HEK293 (cell line): ENCODE results near the gene ASCL5.
A peak's percentile ranks its signal among the peaks of the same experiment; 100 is the strongest.

Experiments used
- BCL11A ChIP-seq: fragments of 450-650 bp; formaldehyde crosslinking; IDR thresholded peaks from 2 replicates; pipeline ENCODE4 v1.5.1; 2016; ENCODE audit warnings: low read depth, missing biosample characterization, missing genetic modification characterization
- GFI1B ChIP-seq: fragments of 450-650 bp; formaldehyde crosslinking; IDR thresholded peaks from 2 replicates; pipeline ENCODE4 v1.5.1; 2016; ENCODE audit warnings: missing biosample characterization, missing genetic modification characterization
- KLF7 ChIP-seq: fragments of 450-650 bp; formaldehyde crosslinking; IDR thresholded peaks from 2 replicates; pipeline ENCODE4 v1.5.1; 2016; ENCODE audit warnings: missing biosample characterization, missing genetic modification characterization, borderline replicate concordance
- MZF1 ChIP-seq: fragments of 450-650 bp; formaldehyde crosslinking; IDR thresholded peaks from 2 replicates; pipeline ENCODE4 v1.5.1; 2017; ENCODE audit warnings: missing biosample characterization, missing genetic modification characterization, borderline replicate concordance
- PRDM10 ChIP-seq: fragments of 450-650 bp; formaldehyde crosslinking; IDR thresholded peaks from 2 replicates; pipeline ENCODE4 v1.5.1; 2016; ENCODE audit warnings: missing biosample characterization, missing genetic modification characterization
- SALL2 ChIP-seq: fragments of 450-650 bp; formaldehyde crosslinking; IDR thresholded peaks from 2 replicates; pipeline ENCODE4 v1.5.0; 2017; ENCODE audit warnings: missing biosample characterization, mild to moderate bottlenecking, missing genetic modification characterization, borderline replicate concordance
- YY2 ChIP-seq: fragments of 450-650 bp; formaldehyde crosslinking; IDR thresholded peaks from 2 replicates; pipeline ENCODE4 v1.5.1; 2016; ENCODE audit warnings: missing biosample characterization, missing genetic modification characterization
- ZBTB1 ChIP-seq: fragments of 450-650 bp; formaldehyde crosslinking; IDR thresholded peaks from 2 replicates; pipeline ENCODE4 v1.5.1; 2016; ENCODE audit warnings: missing biosample characterization, missing genetic modification characterization
- ZBTB8A ChIP-seq: fragments of 450-650 bp; formaldehyde crosslinking; IDR thresholded peaks from 2 replicates; pipeline ENCODE4 v1.5.1; 2016; ENCODE audit warnings: missing biosample characterization, missing genetic modification characterization
- ZNF133 ChIP-seq: fragments of 450-650 bp; formaldehyde crosslinking; IDR thresholded peaks from 2 replicates; pipeline ENCODE4 v1.5.1; 2016; ENCODE audit warnings: missing biosample characterization, missing genetic modification characterization
- ZNF148 ChIP-seq: fragments of 450-650 bp; formaldehyde crosslinking; IDR thresholded peaks from 2 replicates; pipeline ENCODE4 v1.5.0; 2017; ENCODE audit warnings: missing biosample characterization, missing genetic modification characterization, borderline replicate concordance
- ZNF23 ChIP-seq: fragments of 450-650 bp; formaldehyde crosslinking; IDR thresholded peaks from 2 replicates; pipeline ENCODE4 v1.5.1; 2016; ENCODE audit warnings: missing biosample characterization, missing genetic modification characterization, borderline replicate concordance
- ZNF292 ChIP-seq: fragments of 450-650 bp; formaldehyde crosslinking; IDR thresholded peaks from 2 replicates; pipeline ENCODE4 v1.5.1; 2016; ENCODE audit warnings: low read depth, missing biosample characterization, missing genetic modification characterization, borderline replicate concordance
- ZNF335 ChIP-seq: fragments of 450-650 bp; formaldehyde crosslinking; conservative IDR thresholded peaks from 2 replicates; pipeline ENCODE4 v1.5.1; 2016; ENCODE audit warnings: missing biosample characterization, missing genetic modification characterization
- ZNF391 ChIP-seq: fragments of 450-650 bp; formaldehyde crosslinking; IDR thresholded peaks from 2 replicates; pipeline ENCODE4 v1.5.1; 2016; ENCODE audit warnings: low read depth, missing biosample characterization, missing genetic modification characterization, borderline replicate concordance
- ZNF394 ChIP-seq: fragments of 450-650 bp; formaldehyde crosslinking; IDR thresholded peaks from 2 replicates; pipeline ENCODE4 v1.5.1; 2016; ENCODE audit warnings: missing biosample characterization, missing genetic modification characterization, mild to moderate bottlenecking, moderate library complexity, borderline replicate concordance
- ZNF404 ChIP-seq: fragments of 450-650 bp; formaldehyde crosslinking; IDR thresholded peaks from 2 replicates; pipeline ENCODE4 v1.5.1; 2017; ENCODE audit warnings: missing biosample characterization, missing genetic modification characterization
- ZNF416 ChIP-seq: fragments of 450-650 bp; formaldehyde crosslinking; IDR thresholded peaks from 2 replicates; pipeline ENCODE4 v1.5.1; 2016; ENCODE audit warnings: missing biosample characterization, missing genetic modification characterization
- ZNF521 ChIP-seq: fragments of 450-650 bp; formaldehyde crosslinking; IDR thresholded peaks from 2 replicates; pipeline ENCODE4 v1.5.1; 2017; ENCODE audit warnings: missing biosample characterization, mild to moderate bottlenecking, missing genetic modification characterization
- ZNF530 ChIP-seq: fragments of 450-650 bp; formaldehyde crosslinking; IDR thresholded peaks from 2 replicates; pipeline ENCODE4 v1.5.1; 2016; ENCODE audit warnings: low read depth, missing biosample characterization, missing genetic modification characterization
- ZNF549 ChIP-seq: fragments of 450-650 bp; IDR thresholded peaks from 2 replicates; pipeline ENCODE4 v1.5.1; 2018; ENCODE audit warnings: missing biosample characterization, missing genetic modification characterization, mild to moderate bottlenecking, inconsistent platforms, moderate library complexity
- ZNF560 ChIP-seq: fragments of 450-650 bp; formaldehyde crosslinking; IDR thresholded peaks from 2 replicates; pipeline ENCODE4 v1.5.1; 2017; ENCODE audit warnings: missing biosample characterization, missing genetic modification characterization, borderline replicate concordance
- ZNF580 ChIP-seq: fragments of 450-650 bp; formaldehyde crosslinking; IDR thresholded peaks from 2 replicates; pipeline ENCODE4 v1.5.1; 2016; ENCODE audit warnings: missing biosample characterization, missing genetic modification characterization
- ZNF585B ChIP-seq: fragments of 450-650 bp; formaldehyde crosslinking; IDR thresholded peaks from 2 replicates; pipeline ENCODE4 v1.5.1; 2016; ENCODE audit warnings: missing biosample characterization, missing genetic modification characterization
- ZNF701 ChIP-seq: fragments of 450-650 bp; formaldehyde crosslinking; IDR thresholded peaks from 2 replicates; pipeline ENCODE4 v1.5.1; 2016; ENCODE audit warnings: missing biosample characterization, missing genetic modification characterization
- ZNF837 ChIP-seq: fragments of 450-650 bp; formaldehyde crosslinking; IDR thresholded peaks from 2 replicates; pipeline ENCODE4 v1.5.1; 2016; ENCODE audit warnings: missing biosample characterization, missing genetic modification characterization
- ZSCAN16 ChIP-seq: fragments of 450-650 bp; formaldehyde crosslinking; IDR thresholded peaks from 2 replicates; pipeline ENCODE4 v1.5.1; 2016; ENCODE audit warnings: missing biosample characterization, missing genetic modification characterization
- TF ChIP-seq, protein P1 (sequence below): fragments of 450-650 bp; formaldehyde crosslinking; IDR thresholded peaks from 2 replicates; pipeline ENCODE4 v1.5.1; 2016; ENCODE audit warnings: missing biosample characterization, missing genetic modification characterization
- TF ChIP-seq, protein P2 (sequence below): fragments of 450-650 bp; formaldehyde crosslinking; IDR thresholded peaks from 2 replicates; pipeline ENCODE4 v1.5.1; 2016; ENCODE audit warnings: missing biosample characterization, missing genetic modification characterization

The ASCL5 gene

GRCh38 chr1:201153474-201154388 lies 26.7 kb upstream of the ASCL5 start (continued):
- TF ChIP-seq ZBTB1 (tag by site-specific recombination) (no peak), MZF1 (tag by site-specific recombination) (no peak), ZNF23 (tag by site-specific recombination) (no peak), ZNF837 (tag by site-specific recombination) (no peak), GFI1B (tag by site-specific recombination) (no peak), ZNF521 (tag by site-specific recombination) (no peak), SALL2 (tag by site-specific recombination) (no peak), YY2 (no peak), ZNF148 (tag by site-specific recombination) (no peak), ZNF580 (tag by site-specific recombination) (no peak), ZNF394 (tag by site-specific recombination) (0 out of 2 replicates have a peak, but pooled peaks have one; percentile 15), PRDM10 (tag by site-specific recombination) (0 out of 2 replicates have a peak, but pooled peaks have one; percentile 9), ZNF133 (tag by site-specific recombination) (no peak), ZNF391 (tag by site-specific recombination) (no peak), ZNF292 (tag by site-specific recombination) (no peak), KLF7 (tag by site-specific recombination) (no peak), ZNF549 (tag by site-specific recombination) (no peak), ZNF701 (tag by site-specific recombination) (no peak), BCL11A (tag by site-specific recombination) (no peak), ZNF585B (tag by site-specific recombination) (no peak), ZNF335 (tag by site-specific recombination) (peak; percentile 99), ZSCAN16 (tag by site-specific recombination) (no peak), ZNF530 (no peak), ZBTB8A (no peak), ZNF560 (tag by site-specific recombination) (no peak), ZNF416 (tag by site-specific recombination) (no peak), ZNF404 (no peak)
- TF ChIP-seq, protein P1, sequence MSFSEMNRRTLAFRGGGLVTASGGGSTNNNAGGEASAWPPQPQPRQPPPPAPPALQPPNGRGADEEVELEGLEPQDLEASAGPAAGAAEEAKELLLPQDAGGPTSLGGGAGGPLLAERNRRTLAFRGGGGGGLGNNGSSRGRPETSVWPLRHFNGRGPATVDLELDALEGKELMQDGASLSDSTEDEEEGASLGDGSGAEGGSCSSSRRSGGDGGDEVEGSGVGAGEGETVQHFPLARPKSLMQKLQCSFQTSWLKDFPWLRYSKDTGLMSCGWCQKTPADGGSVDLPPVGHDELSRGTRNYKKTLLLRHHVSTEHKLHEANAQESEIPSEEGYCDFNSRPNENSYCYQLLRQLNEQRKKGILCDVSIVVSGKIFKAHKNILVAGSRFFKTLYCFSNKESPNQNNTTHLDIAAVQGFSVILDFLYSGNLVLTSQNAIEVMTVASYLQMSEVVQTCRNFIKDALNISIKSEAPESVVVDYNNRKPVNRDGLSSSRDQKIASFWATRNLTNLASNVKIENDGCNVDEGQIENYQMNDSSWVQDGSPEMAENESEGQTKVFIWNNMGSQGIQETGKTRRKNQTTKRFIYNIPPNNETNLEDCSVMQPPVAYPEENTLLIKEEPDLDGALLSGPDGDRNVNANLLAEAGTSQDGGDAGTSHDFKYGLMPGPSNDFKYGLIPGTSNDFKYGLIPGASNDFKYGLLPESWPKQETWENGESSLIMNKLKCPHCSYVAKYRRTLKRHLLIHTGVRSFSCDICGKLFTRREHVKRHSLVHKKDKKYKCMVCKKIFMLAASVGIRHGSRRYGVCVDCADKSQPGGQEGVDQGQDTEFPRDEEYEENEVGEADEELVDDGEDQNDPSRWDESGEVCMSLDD = no peak
- TF ChIP-seq, protein P2, sequence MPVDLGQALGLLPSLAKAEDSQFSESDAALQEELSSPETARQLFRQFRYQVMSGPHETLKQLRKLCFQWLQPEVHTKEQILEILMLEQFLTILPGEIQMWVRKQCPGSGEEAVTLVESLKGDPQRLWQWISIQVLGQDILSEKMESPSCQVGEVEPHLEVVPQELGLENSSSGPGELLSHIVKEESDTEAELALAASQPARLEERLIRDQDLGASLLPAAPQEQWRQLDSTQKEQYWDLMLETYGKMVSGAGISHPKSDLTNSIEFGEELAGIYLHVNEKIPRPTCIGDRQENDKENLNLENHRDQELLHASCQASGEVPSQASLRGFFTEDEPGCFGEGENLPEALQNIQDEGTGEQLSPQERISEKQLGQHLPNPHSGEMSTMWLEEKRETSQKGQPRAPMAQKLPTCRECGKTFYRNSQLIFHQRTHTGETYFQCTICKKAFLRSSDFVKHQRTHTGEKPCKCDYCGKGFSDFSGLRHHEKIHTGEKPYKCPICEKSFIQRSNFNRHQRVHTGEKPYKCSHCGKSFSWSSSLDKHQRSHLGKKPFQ (tag by site-specific recombination) = no peak
